IPS-18c (cell line): ENCODE results near the gene SF3B5.
A peak's percentile ranks its signal among the peaks of the same experiment; 100 is the strongest.
"Not testable (repeated sequence)": the region's sequence is repeated elsewhere in the genome, so short reads cannot be mapped to it uniquely, and the experiment has no call there.

Experiments
- H3K4me3 ChIP-seq: 2 replicates; pipeline ENCODE4 v1.7.0; 2013; ENCODE audit warnings: low read depth, mild to moderate bottlenecking, low read length, moderate library complexity; ENCODE audit not compliant: insufficient read depth
- H3K9me3 ChIP-seq: one replicate; pipeline ENCODE4 v1.6.1; 2013; ENCODE audit warnings: mild to moderate bottlenecking, low read length, moderate library complexity; ENCODE audit not compliant: control insufficient read depth, insufficient read depth

Gene SF3B5

DNA sequence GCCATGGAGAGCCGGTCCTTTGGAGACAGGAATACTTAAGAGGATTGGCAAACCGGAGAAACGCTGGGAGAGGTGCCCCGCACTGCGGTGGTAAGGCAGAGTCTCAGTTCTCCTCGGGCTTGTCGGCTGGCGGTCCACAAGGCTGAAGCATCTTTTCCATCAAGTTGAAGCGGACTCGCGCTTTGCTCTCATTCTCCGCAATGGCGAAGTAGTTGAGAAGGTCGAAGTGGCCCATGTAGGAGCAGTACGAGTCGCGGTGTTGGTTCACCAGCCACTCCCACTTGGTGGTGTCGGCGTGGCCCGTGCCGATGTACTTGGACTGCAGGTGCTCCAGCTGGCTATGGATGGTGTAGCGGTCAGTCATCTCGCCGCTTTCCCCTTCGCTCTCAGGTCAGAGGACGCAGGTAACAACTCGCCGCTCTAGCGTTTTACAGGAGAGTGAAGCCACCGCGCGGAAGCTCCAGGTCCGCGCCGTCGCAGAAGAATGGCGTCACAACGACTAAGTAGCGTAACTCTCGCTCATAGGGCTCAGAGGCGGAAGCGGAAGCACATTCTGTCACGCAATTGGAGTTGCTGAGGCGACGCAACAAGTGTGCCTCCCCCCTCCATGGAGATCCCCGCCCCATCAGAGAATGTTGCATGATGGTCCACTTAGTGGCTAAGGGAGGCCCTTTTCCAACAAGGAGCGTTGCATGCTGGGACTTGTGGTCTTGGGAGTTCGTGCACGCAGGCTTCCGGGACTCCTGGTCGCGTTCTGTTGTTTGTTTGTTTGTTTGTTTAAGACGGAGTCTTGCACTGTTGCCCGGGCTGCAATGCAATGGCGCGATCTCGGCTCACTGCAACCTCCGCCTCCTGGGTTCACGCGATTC lies at the start of gene SF3B5:
Gene SF3B5, minus strand, starts transcription at position 440 of the 869 bp plus-strand sequence. Its CDS starts 76 bp downstream, at position 364.
- H3K4me3 ChIP-seq, result peak within 1 kb of the TSS; percentile 77
- peaks cover 2% of the 10 kb centered on the region for H3K9me3 ChIP-seq

DNA sequence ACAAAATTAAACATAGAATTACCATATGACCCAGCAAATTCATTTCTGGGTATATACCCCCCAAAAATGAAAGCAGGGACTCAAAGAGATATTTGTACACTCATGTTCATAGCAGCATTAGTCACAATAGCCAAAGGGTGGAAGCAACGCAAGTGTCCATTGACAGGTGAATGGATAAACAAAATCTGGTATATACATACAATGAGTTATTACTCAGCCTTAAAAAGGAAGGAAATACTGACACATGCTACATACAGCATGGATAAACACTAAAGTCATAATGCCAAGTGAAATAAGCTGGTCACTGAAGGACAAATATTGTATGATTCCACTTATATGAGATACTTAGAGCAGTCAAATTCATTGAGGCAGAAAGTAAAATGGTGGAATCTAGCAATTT lies 49.6 kb upstream of the SF3B5 start:
- H3K9me3 ChIP-seq, result no peaks in the 10 kb centered on the region
- no peak overlapping the region for H3K4me3 ChIP-seq

DNA sequence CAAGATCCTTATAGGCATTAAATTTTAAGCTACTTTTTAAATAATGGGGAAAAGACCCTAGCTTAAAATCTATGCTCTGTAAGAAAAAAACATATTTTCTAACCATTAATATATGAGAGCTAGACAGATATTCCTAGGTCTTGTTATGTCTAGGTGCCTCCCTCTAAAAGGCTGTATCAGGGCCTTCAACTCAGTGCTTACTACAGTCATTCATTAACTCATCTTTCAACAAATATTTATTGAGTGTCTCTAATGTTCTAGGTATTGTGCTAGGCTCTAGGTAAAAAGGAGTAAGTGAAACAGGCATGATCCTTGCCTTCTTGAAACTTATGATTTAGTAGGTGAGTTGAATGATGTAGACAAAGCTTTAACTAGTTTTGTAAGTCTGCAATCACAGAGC lies 48.5 kb upstream of the SF3B5 start:
- Histone ChIP-seq H3K9me3 (no peaks in the 10 kb centered on the region), H3K4me3 (no peak overlapping the region)

- Histone ChIP-seq H3K4me3 (no peak overlapping the region), H3K9me3 (no peaks in the 10 kb centered on the region)
These were observed 47.7 kb upstream of the SF3B5 start for GRCh38 chr6:144143106-144143505.

- Histone ChIP-seq H3K4me3 (no peak overlapping the region), H3K9me3 (no peaks in the 10 kb centered on the region)
These were observed 46.1 kb upstream of the SF3B5 start for GRCh38 chr6:144141470-144141869.

- Histone ChIP-seq H3K4me3 (no peak overlapping the region), H3K9me3 (no peaks in the 10 kb centered on the region)
These were observed 45.5 kb upstream of the SF3B5 start for GRCh38 chr6:144140867-144141266.

DNA sequence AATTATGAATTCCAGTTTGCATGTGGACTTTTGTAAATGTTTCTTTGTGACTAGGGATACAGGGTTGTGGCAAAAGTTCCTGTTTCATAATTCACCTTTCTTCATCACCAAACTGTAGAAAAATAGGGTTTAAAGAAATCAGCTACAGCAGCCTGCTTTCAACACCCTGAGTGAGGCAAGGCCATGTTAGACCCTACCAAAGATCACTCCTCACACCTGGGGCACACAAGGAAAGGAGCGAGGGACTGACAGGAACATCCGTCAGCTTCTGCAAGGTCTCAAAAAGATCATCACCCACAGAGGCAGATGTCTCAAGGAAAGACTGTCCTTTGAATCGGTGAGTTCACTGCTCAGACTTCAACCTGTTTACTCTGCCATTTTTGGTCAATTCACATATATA lies 44.4 kb upstream of the SF3B5 start:
- no peaks in the 10 kb centered on the region for H3K9me3 ChIP-seq
- no peak overlapping the region for H3K4me3 ChIP-seq

DNA sequence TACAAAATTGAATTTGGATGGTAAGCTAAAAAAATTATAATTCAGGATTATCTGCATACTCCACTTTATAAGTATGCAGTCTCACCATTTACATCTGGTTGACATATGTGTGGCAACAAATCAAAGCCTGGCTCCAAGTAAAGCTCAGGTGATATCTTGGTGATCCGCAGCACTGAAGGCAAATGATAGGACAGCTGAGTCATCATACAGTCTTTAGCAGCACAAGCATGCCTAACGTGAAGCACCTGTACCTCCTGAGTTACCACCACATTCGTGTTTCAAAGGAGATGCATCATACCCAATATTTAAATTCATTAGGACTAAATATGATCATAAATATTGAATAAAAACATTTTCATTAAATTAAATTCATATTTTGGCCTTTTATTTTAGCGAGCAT lies 43.2 kb upstream of the SF3B5 start:
- no peak overlapping the region for H3K4me3 ChIP-seq

GRCh38 chr6:144134737-144135136 lies 39.4 kb upstream of the SF3B5 start:
- Histone ChIP-seq H3K9me3 (no peaks in the 10 kb centered on the region), H3K4me3 (no peak overlapping the region)

More for the DNA sequence above, 43.2 kb upstream of the SF3B5 start:
- H3K9me3 ChIP-seq, result no peaks in the 10 kb centered on the region

- no peaks in the 10 kb centered on the region for H3K9me3 ChIP-seq
- H3K4me3 ChIP-seq, result no peak overlapping the region
These were observed 38.8 kb upstream of the SF3B5 start for GRCh38 chr6:144134176-144134575.

DNA sequence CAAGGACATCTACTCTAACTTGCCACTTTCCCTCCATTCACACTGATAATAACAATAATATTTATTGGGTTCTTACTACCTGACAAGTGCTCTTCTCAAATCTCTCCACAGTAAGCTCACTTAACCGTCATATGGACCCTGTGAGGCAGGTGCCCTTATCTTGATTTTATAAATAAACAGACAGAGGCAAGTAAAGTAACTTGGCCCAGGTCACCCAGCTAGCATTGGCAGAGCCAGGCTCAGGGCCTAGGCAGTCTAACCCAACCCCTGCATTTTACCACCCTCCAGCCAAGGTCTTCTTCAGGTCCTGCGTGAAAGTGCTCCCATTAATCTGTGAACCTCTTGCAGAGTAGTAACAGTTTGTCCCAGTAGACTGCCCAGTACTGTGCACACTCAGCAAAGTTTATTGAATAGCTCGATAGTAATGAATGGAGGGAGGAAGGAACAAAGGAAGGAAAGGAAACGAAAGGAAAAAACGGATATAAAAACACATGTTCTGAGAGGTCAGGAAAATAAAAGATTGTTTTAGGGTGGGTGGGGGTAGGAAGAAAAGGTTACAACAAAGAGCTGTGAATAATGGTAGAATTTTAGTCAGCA lies 38.0 kb upstream of the SF3B5 start:
- H3K4me3 ChIP-seq, result no peak overlapping the region
- no peaks in the 10 kb centered on the region for H3K9me3 ChIP-seq

GRCh38 chr6:144132167-144132690 lies 36.9 kb upstream of the SF3B5 start:
- H3K4me3 ChIP-seq, H3K9me3 ChIP-seq: not testable (repeated sequence)

GRCh38 chr6:144131248-144131709 lies 35.9 kb upstream of the SF3B5 start:
- H3K9me3 ChIP-seq, result no peaks in the 10 kb centered on the region
- H3K4me3 ChIP-seq, result no peak overlapping the region

DNA sequence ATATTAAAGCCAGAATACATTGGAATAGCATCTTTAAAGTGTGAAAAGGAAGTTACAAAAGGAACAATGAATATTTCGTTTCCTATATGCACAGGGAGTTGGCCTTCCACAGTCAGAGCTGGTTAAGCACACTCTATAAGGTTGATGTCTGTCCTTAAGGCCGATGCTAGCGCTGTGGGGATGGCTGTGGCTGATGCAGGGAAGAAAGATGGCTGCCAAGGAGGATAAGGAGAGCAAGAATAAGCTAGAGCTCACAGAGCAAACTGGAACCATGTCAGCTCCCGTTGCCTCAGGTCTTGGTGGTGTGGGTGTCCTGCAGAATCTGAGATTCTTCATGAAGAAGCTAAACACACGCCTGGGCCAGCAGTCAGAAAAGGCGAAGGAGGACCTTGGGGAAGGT lies 34.1 kb upstream of the SF3B5 start:
- no peaks in the 10 kb centered on the region for H3K9me3 ChIP-seq
- H3K4me3 ChIP-seq, result no peak overlapping the region

GRCh38 chr6:144127097-144127496 lies 31.7 kb upstream of the SF3B5 start:
- no peak overlapping the region for H3K4me3 ChIP-seq

GRCh38 chr6:144123836-144124235 lies 28.5 kb upstream of the SF3B5 start:
- no peaks in the 10 kb centered on the region for H3K9me3 ChIP-seq

More at GRCh38 chr6:144127097-144127496, 31.7 kb upstream of the SF3B5 start:
- H3K9me3 ChIP-seq, result no peaks in the 10 kb centered on the region

GRCh38 chr6:144123421-144123820 lies 28.0 kb upstream of the SF3B5 start:
- H3K4me3 ChIP-seq, result no peak overlapping the region

More at GRCh38 chr6:144123836-144124235, 28.5 kb upstream of the SF3B5 start:
- no peak overlapping the region for H3K4me3 ChIP-seq

DNA sequence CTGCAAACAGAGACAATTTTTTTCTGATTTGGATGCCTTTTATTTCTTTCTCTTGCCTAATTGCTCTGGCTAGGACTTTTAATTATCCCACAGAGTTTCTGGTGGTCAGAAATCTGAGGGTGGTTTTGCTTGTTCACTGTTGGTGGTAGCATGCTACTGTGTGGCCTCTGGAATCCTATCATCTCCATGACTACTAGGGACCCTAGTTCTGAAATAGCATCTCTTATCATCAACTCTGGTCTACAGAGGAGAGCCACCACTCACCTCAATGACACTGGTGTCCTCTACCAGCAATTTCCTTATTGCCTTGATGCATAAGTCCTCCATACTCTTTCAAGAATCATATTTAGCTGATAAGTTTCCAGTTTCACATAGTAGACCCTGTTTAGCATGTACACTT lies 27.5 kb upstream of the SF3B5 start:
- no peak overlapping the region for H3K4me3 ChIP-seq
- H3K9me3 ChIP-seq, result no peaks in the 10 kb centered on the region

More at GRCh38 chr6:144123421-144123820, 28.0 kb upstream of the SF3B5 start:
- no peaks in the 10 kb centered on the region for H3K9me3 ChIP-seq
